Lower leg skin (tissue), 3 donors: ENCODE measurements around the gene NPB.

ENCODE experiments used
- CTCF ChIP-seq, 3 donors: fragments of 450-650 bp; IDR thresholded peaks; one replicate each; pipeline ENCODE4 v1.5.1; 2016; ENCODE audit warnings: antibody characterized with exemption in 3 of 3, mild to moderate bottlenecking in 3 of 3, moderate library complexity in 2 of 3
- POLR2A ChIP-seq, 2 donors: fragments of 450-650 bp; IDR thresholded peaks; one replicate each; pipeline ENCODE4 v1.6.1; 2016 to 2017; ENCODE audit warnings: antibody characterized with exemption in 2 of 2, mild to moderate bottlenecking in 1 of 2, moderate library complexity in 1 of 2

- TF ChIP-seq POLR2A (IDR thresholded peaks at IDR 0.05), result no peak
- no peak for TF ChIP-seq CTCF (IDR thresholded peaks at IDR 0.05)
These were observed 15.7 kb downstream of the NPB start, which contains the start of gene SIRT7 for GRCh38 chr17:81917565-81918332.
